Epithelial cell of proximal tubule (primary cell): ENCODE data around the gene TAS2R46. TPM values are rescaled to one million over a fixed set of nuclear protein-coding genes. Genes with fewer than 3 reads are reported as not detected.

ENCODE experiments used
- DNase-seq: peaks from one replicate; pipeline ENCODE4 v3.0.0-alpha.2; 2011; ENCODE audit warnings: low read depth
- H3K4me3 ChIP-seq: 2 replicates; pipeline ENCODE4 v1.5.1; 2011; ENCODE audit warnings: low read depth, mild to moderate bottlenecking, low read length
- CTCF ChIP-seq: conservative IDR thresholded peaks from 2 replicates; pipeline ENCODE4 v1.5.1; 2012; ENCODE audit warnings: low read depth, mild to moderate bottlenecking, low read length
- total RNA-seq: library from RNA; depleted of rRNA; stranded (reverse); fragments of >200 nt; gene quantifications from 2 replicates; pipeline ENCODE4 v1.2.3, GENCODE V29; 2015

Gene TAS2R46
- total RNA-seq, 1 donor from 2014 or later = 0.17 TPM

- no peak within 1 kb of the TSS for H3K4me3 ChIP-seq
- no peak for TF ChIP-seq CTCF
- no peak for DNase-seq
Observed at GRCh38 chr12:11031307-11031706, 30.8 kb downstream of the TAS2R46 start, which contains the start of gene TAS2R31. TSS of gene TAS2R31 (minus strand) at chr12:11031407. CDS start at chr12:11031335, 72 bp downstream.

- DNase-seq = no peak
- no peak overlapping the region for H3K4me3 ChIP-seq
- TF ChIP-seq CTCF = peak; percentile 17
Observed at GRCh38 chr12:11026118-11026517, 36.0 kb downstream of the TAS2R46 start.

DNA sequence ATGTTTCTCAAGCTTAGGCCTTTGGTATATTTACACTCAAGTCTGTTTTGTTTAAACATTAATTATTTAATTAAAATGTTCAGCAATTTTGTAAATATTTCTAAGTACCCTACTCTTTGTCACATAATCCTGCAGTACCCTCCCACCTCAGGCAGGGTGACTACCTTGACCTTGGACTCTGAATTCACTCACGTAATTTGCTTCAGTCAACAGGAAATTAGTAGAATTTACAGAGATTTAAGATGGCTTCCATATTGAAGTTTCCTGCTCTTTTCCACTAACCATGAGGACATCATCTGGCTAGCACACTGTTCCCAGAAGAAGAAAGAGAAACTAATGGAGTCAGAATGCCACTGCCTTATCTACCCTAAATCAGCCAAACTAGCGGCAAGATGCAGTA is 38.7 kb downstream of the TAS2R46 start:
- no peak overlapping the region for H3K4me3 ChIP-seq
- no peak for DNase-seq
- TF ChIP-seq CTCF = no peak

DNA sequence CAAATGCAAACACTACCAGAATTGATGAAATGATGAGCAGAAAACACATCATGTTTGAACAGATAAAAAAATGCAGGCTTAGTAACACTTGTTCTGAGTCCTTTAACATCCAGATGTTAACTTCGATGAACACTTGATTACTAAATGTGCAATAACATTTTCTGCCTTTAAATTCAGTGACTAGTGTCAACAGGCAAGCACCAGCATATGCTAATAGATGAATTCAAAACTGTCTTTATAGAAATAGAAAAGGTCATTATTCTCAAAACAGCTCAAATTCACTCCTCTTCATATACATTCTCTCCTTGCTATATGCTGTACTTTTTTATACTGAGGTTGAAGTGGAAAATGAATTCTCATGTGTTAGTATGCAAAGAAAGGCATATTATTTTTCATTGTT is 39.6 kb downstream of the TAS2R46 start, which contains the start of gene TAS2R19:
TSS of gene TAS2R19 (minus strand) at position 101 of the 400 bp plus-strand sequence. CDS start at position 52, 49 bp downstream.
- TF ChIP-seq CTCF = no peak
- H3K4me3 ChIP-seq = no peak within 1 kb of the TSS
- DNase-seq = no peak

- TF ChIP-seq CTCF = no peak
- no peak for DNase-seq
- no peak overlapping the region for H3K4me3 ChIP-seq
Observed at GRCh38 chr12:11016937-11017336, 45.2 kb downstream of the TAS2R46 start.

DNA sequence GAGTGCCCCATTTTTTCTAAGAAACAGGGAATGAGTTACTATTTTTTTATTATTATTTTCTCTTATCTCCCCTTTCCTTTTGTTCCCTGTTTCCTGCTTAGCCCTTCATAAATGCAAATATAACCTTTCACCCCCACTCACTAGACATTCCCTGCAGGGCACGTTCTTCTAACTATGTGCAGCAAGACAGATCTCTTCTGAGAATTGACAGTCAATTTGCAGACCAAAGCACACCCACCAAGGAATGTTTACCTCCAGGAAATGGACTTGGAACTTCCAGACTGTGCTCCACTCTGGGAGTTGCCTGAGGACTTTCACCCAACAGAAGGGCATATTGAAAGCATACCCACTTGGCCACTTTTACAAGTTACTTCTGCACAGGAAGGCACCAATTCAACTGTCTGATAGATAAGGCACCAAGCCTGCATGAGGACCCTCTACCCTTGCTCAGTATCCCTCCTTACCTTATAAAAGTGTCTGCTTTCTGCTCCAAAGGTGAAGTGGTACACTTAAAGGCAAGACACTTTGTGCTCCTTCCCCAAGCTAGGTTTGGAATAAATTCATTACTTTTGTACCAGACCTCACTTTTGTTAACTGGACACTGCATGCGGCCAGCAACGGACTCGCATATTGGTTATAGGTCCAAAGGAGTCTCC is 46.2 kb downstream of the TAS2R46 start:
- no peak for TF ChIP-seq CTCF
- DNase-seq = no peak
- H3K4me3 ChIP-seq = no peak overlapping the region

- H3K4me3 ChIP-seq = no peak overlapping the region
- TF ChIP-seq CTCF = no peak
- peak; percentile 52 for DNase-seq
Observed at GRCh38 chr12:11014234-11014633, 47.9 kb downstream of the TAS2R46 start.
